ENCODE data around the gene RFX3. TPM values are rescaled to one million over a fixed set of nuclear protein-coding genes. Genes with fewer than 3 reads are reported as not detected.
"Not testable (repeated sequence)": the region's sequence is repeated elsewhere in the genome, so short reads cannot be mapped to it uniquely, and the experiment has no call there.

RFX3 gene
- total and polyA plus RNA-seq, 2 donors (not counting 1 experiment from before 2014, with no cell fraction given), result 2.8 to 3.1 TPM

- H3K79me2 ChIP-seq (ENCODE audit: control insufficient read depth, insufficient read depth, low read length), result no peaks in the 10 kb centered on the region
- TF ChIP-seq, protein P1, sequence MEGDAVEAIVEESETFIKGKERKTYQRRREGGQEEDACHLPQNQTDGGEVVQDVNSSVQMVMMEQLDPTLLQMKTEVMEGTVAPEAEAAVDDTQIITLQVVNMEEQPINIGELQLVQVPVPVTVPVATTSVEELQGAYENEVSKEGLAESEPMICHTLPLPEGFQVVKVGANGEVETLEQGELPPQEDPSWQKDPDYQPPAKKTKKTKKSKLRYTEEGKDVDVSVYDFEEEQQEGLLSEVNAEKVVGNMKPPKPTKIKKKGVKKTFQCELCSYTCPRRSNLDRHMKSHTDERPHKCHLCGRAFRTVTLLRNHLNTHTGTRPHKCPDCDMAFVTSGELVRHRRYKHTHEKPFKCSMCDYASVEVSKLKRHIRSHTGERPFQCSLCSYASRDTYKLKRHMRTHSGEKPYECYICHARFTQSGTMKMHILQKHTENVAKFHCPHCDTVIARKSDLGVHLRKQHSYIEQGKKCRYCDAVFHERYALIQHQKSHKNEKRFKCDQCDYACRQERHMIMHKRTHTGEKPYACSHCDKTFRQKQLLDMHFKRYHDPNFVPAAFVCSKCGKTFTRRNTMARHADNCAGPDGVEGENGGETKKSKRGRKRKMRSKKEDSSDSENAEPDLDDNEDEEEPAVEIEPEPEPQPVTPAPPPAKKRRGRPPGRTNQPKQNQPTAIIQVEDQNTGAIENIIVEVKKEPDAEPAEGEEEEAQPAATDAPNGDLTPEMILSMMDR (conservative IDR thresholded peaks at IDR 0.05 in 1 of 2, IDR thresholded peaks at IDR 0.05 in 1 of 2; ENCODE audit: low read depth in 1 of 2, low read length in 2 of 2), result no peak
Measured at GRCh38 chr9:3308609-3309008, 217.2 kb downstream of the RFX3 start.

DNA sequence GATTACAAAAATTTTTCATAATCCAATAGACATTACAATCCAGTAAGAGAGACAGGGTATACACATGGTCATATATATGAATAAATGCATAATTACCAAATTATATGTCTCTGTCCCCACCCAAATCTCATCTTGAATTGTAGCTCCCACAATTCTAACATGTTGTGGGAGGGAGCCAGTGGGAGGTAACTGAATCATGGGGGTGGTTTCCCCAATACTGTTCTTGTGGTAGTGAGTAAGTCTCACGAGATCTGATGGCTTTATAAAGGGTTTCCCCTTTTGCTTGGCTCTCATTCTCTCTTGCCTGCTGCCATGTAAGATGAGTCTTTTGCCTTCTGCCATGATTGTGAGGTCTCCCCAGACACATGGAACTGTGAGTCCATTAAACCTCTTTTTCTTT, 221.4 kb downstream of the RFX3 start:
- H3K79me2 ChIP-seq (ENCODE audit: control insufficient read depth, insufficient read depth, low read length); H3K4me3 ChIP-seq (replicated peaks in 1 of 4; ENCODE audit: control extremely low read depth in 1 of 4, insufficient read depth in 1 of 4, low read depth in 3 of 4, low read length in 4 of 4); H3K9me3 ChIP-seq (ENCODE audit: control insufficient read depth, insufficient read depth, low read depth, low read length); H3K4me2 ChIP-seq (ENCODE audit: extremely low read depth, insufficient read depth, low read length); H3K27me3 ChIP-seq (ENCODE audit: control insufficient read depth, insufficient read depth, low read length); H3K4me1 ChIP-seq (ENCODE audit: control insufficient read depth, extremely low read depth, insufficient read depth, low read length); H2AFZ ChIP-seq (ENCODE audit: low read length); H3K36me3 ChIP-seq (ENCODE audit: control insufficient read depth, insufficient read depth, low read length); DNase-seq (ENCODE audit: low read depth in 2 of 2); H4K20me1 ChIP-seq (ENCODE audit: control insufficient read depth, extremely low read depth, insufficient read depth, low read length); H3K9ac ChIP-seq (ENCODE audit: insufficient read depth, low read length); H3K27ac ChIP-seq (ENCODE audit: insufficient read depth, low read length): not testable (repeated sequence)

More at GRCh38 chr9:3308609-3309008, 217.2 kb downstream of the RFX3 start:
- no peaks in the 10 kb centered on the region for H3K36me3 ChIP-seq (ENCODE audit: control insufficient read depth, insufficient read depth, low read length)
- H4K20me1 ChIP-seq (ENCODE audit: control insufficient read depth, extremely low read depth, insufficient read depth, low read length), result no peaks in the 10 kb centered on the region
- no peak for DNase-seq (ENCODE audit: low read depth in 2 of 2)
- no peak overlapping the region for H2AFZ ChIP-seq (ENCODE audit: low read length)
- H3K4me2 ChIP-seq (ENCODE audit: extremely low read depth, insufficient read depth, low read length), result no peak overlapping the region
- H3K4me1 ChIP-seq (ENCODE audit: control insufficient read depth, extremely low read depth, insufficient read depth, low read length), result no peaks in the 10 kb centered on the region
- H3K27ac ChIP-seq (ENCODE audit: insufficient read depth, low read length), result no peak overlapping the region
- no peak overlapping the region for H3K9ac ChIP-seq (ENCODE audit: insufficient read depth, low read length)
- no peak overlapping the region for H3K4me3 ChIP-seq (replicated peaks in 1 of 4; ENCODE audit: control extremely low read depth in 1 of 4, insufficient read depth in 1 of 4, low read depth in 3 of 4, low read length in 4 of 4)
- H3K9me3 ChIP-seq (ENCODE audit: control insufficient read depth, insufficient read depth, low read depth, low read length), result no peaks in the 10 kb centered on the region
- no peaks in the 10 kb centered on the region for H3K27me3 ChIP-seq (ENCODE audit: control insufficient read depth, insufficient read depth, low read length)

GRCh38 chr9:3299872-3300271, 225.9 kb downstream of the RFX3 start:
- no peaks in the 10 kb centered on the region for H3K36me3 ChIP-seq (ENCODE audit: control insufficient read depth, insufficient read depth, low read length)
- H4K20me1 ChIP-seq (ENCODE audit: control insufficient read depth, extremely low read depth, insufficient read depth, low read length), result no peaks in the 10 kb centered on the region
- H3K9ac ChIP-seq (ENCODE audit: insufficient read depth, low read length), result no peak overlapping the region
- H3K4me1 ChIP-seq (ENCODE audit: control insufficient read depth, extremely low read depth, insufficient read depth, low read length), result no peaks in the 10 kb centered on the region
- H3K79me2 ChIP-seq (ENCODE audit: control insufficient read depth, insufficient read depth, low read length), result no peaks in the 10 kb centered on the region
- H2AFZ ChIP-seq (ENCODE audit: low read length), result no peak overlapping the region
- no peak overlapping the region for H3K4me2 ChIP-seq (ENCODE audit: extremely low read depth, insufficient read depth, low read length)
- no peak overlapping the region for H3K27ac ChIP-seq (ENCODE audit: insufficient read depth, low read length)
- H3K4me3 ChIP-seq (replicated peaks in 1 of 4; ENCODE audit: control extremely low read depth in 1 of 4, insufficient read depth in 1 of 4, low read depth in 3 of 4, low read length in 4 of 4), result no peak overlapping the region
- no peaks in the 10 kb centered on the region for H3K9me3 ChIP-seq (ENCODE audit: control insufficient read depth, insufficient read depth, low read depth, low read length)
- TF ChIP-seq EZH2 (IDR thresholded peaks at IDR 0.05; ENCODE audit: low read length, missing control alignments), result no peak
- TF ChIP-seq, protein P1 (conservative IDR thresholded peaks at IDR 0.05 in 1 of 2, IDR thresholded peaks at IDR 0.05 in 1 of 2; ENCODE audit: low read depth in 1 of 2, low read length in 2 of 2), result no peak
- no peak for DNase-seq (ENCODE audit: low read depth in 2 of 2)
- no peaks in the 10 kb centered on the region for H3K27me3 ChIP-seq (ENCODE audit: control insufficient read depth, insufficient read depth, low read length)
